Measurements from ENCODE around the gene PRKAG2. TPM values are rescaled to one million over a fixed set of nuclear protein-coding genes. Genes with fewer than 3 reads are reported as not detected.

Gene PRKAG2
- total RNA-seq, 4 donors from 2014 or later, result 38.8 to 94.4 (median 73.2) TPM

- DNase-seq, result peak in 2 of 3 donors; percentile 69 to 71
- no peak for TF ChIP-seq CTCF (IDR thresholded peaks at IDR 0.05)
- TF ChIP-seq POLR2A (IDR thresholded peaks at IDR 0.05), result peak in 1 of 2 donors; percentile 31
- Histone ChIP-seq H3K27me3 (no peaks in the 10 kb centered on the region), H3K36me3 (no peaks in the 10 kb centered on the region), H3K4me3 (no peak overlapping the region), H3K27ac (no peak overlapping the region), H3K9me3 (no peaks in the 10 kb centered on the region), H3K4me1 (peaks cover 0 to 24% (median 0%) of the 10 kb centered on the region in 4 donors)
These were observed 14.3 kb upstream of the PRKAG2 start for GRCh38 chr7:151891182-151891581.

DNA sequence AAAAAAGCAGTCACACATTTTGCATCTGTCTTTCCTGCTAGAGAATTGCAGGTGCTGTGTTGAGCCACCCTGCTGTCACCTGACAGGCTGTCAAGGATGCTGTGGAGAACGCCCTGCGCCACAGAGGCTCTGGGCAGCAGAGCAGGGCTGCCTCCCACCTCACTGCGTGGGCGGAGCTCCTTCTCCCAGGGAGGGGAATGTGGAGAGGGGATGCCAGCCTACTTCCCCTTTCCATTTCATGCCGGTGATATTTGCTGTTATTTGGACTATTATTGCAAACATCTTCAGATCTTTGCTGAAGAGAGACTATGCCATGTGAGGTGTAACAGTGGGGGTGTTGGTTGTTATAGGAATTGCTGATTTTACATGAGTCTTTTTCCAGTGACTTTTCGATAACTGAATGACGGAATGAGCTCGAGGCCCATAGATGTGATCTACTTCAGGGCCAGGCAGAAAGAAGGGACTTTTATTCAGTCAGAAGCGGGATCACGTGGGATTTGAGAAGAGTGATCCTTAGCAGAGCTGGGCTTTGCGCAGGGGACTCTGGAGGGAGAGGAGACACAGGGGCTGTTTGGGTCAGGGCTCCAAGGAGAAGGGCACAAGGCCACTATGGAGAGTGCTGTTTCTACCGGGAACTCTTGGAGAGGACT is 13.6 kb upstream of the PRKAG2 start:
- Histone ChIP-seq H3K9me3 (no peaks in the 10 kb centered on the region), H3K27me3 (no peaks in the 10 kb centered on the region), H3K36me3 (no peaks in the 10 kb centered on the region), H3K4me3 (no peak overlapping the region), H3K27ac (no peak overlapping the region), H3K4me1 (peaks cover 0 to 23% (median 0%) of the 10 kb centered on the region in 4 donors)
- TF ChIP-seq POLR2A (IDR thresholded peaks at IDR 0.05), result no peak
- TF ChIP-seq CTCF (IDR thresholded peaks at IDR 0.05), result no peak
- no peak for DNase-seq

- H3K9me3 ChIP-seq, result no peaks in the 10 kb centered on the region
- no peak overlapping the region for H3K27ac ChIP-seq
- no peak overlapping the region for H3K4me3 ChIP-seq
- DNase-seq, result peak in 1 of 3 donors; percentile 31
- no peaks in the 10 kb centered on the region for H3K27me3 ChIP-seq
- TF ChIP-seq POLR2A (IDR thresholded peaks at IDR 0.05) (no peak), CTCF (IDR thresholded peaks at IDR 0.05) (no peak)
- no peaks in the 10 kb centered on the region for H3K36me3 ChIP-seq
- peaks cover 0 to 18% (median 0%) of the 10 kb centered on the region in 4 donors for H3K4me1 ChIP-seq
These were observed 12.8 kb upstream of the PRKAG2 start for GRCh38 chr7:151889406-151890354.

GRCh38 chr7:151888079-151889067 is 11.5 kb upstream of the PRKAG2 start:
- Histone ChIP-seq H3K4me3 (no peak overlapping the region), H3K4me1 (peaks cover 0 to 13% (median 0%) of the 10 kb centered on the region in 4 donors), H3K27me3 (no peaks in the 10 kb centered on the region), H3K36me3 (no peaks in the 10 kb centered on the region), H3K27ac (no peak overlapping the region), H3K9me3 (no peaks in the 10 kb centered on the region)
- TF ChIP-seq CTCF (IDR thresholded peaks at IDR 0.05) (peak in 3 of 6 experiments; percentile 41 to 45 (median 43)), POLR2A (IDR thresholded peaks at IDR 0.05) (no peak)
- DNase-seq, result peak in 2 of 3 donors; percentile 61 to 64

DNA sequence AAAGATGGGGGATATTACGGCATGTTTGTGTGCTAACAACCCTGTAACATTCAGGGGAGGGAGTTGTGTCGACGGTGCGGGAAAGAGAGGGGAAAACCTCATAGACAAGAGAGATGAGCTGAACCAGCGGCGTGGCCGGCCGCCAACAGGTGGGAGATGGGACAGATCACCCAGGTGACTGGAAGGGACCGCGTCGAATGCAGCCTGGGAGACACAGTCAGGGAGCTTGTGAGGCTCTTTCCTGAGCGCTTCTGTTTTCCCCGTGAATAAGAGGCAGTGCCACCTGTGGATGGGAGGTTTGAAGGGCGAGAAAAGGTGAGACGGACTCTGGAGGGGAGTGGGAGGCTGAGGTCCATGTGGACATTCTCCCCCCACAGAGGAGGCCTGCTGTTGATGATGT is 9.9 kb upstream of the PRKAG2 start:
- DNase-seq, result peak in 1 of 3 donors; percentile 34
- Histone ChIP-seq H3K9me3 (no peaks in the 10 kb centered on the region), H3K27ac (no peak overlapping the region), H3K36me3 (no peaks in the 10 kb centered on the region), H3K27me3 (no peaks in the 10 kb centered on the region), H3K4me3 (no peak overlapping the region), H3K4me1 (peaks cover 0 to 9% (median 0%) of the 10 kb centered on the region in 4 donors)
- TF ChIP-seq CTCF (IDR thresholded peaks at IDR 0.05) (no peak), POLR2A (IDR thresholded peaks at IDR 0.05) (no peak)

All from Peyer's patch (tissue), 4 donors.